GM06990 (cell line): ENCODE data around the gene FAM222B.
"Not testable (repeated sequence)": the region's sequence is repeated elsewhere in the genome, so short reads cannot be mapped to it uniquely, and the experiment has no call there.

ENCODE experiments used
- DNase-seq: peaks from one replicate; pipeline ENCODE4 v3.0.0-alpha.2; 2011; ENCODE audit not compliant: insufficient read length; ENCODE audit errors: extremely low read depth
- H3K27me3 ChIP-seq: replicated peaks from 2 replicates; pipeline ENCODE4 v1.6.0; 2011; ENCODE audit warnings: low read length; ENCODE audit not compliant: control insufficient read depth, insufficient read depth
- H3K36me3 ChIP-seq: 2 replicates; pipeline ENCODE4 v1.5.1; 2011; ENCODE audit warnings: low read length; ENCODE audit not compliant: control insufficient read depth, insufficient read depth
- H3K4me3 ChIP-seq: replicated peaks from 2 replicates; pipeline ENCODE4 v1.5.1; 2011; ENCODE audit warnings: low read depth, mild to moderate bottlenecking, control low read depth, low read length
- CTCF ChIP-seq: IDR thresholded peaks from 2 replicates; pipeline ENCODE4 v1.5.1; 2011; ENCODE audit warnings: low read length, control low read depth, mild to moderate bottlenecking, inconsistent platforms; ENCODE audit not compliant: insufficient read depth, poor library complexity, severe bottlenecking

FAM222B gene

GRCh38 chr17:28843816-28844148 lies 1.2 kb upstream of the FAM222B start:
- Histone ChIP-seq H3K36me3 (no peaks in the 10 kb centered on the region), H3K4me3 (no peak overlapping the region), H3K27me3 (no peaks in the 10 kb centered on the region)
- no peak for DNase-seq
- no peak for TF ChIP-seq CTCF

DNA sequence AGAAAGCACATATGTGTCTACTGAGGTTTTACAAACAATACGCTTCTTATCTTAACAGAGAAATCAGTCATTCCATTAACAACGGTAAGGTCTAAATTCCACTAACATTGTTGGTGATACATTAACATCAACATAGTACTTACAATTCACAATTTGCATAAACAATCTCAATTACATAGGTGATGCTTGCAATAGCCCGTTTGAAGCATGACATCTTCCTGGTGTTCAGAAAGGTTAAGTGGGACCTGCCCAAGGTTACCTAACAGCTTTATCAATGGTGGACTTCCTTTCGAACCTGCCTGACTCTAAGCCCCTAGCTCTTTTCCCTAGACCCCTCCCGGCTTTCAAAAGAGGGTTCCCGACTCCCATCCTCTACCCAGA lies 699 bp downstream of the FAM222B start:
- Histone ChIP-seq H3K4me3 (peak overlapping the region; percentile 99), H3K36me3 (no peaks in the 10 kb centered on the region), H3K27me3 (no peaks in the 10 kb centered on the region)
- TF ChIP-seq CTCF, result no peak
- no peak for DNase-seq

DNA sequence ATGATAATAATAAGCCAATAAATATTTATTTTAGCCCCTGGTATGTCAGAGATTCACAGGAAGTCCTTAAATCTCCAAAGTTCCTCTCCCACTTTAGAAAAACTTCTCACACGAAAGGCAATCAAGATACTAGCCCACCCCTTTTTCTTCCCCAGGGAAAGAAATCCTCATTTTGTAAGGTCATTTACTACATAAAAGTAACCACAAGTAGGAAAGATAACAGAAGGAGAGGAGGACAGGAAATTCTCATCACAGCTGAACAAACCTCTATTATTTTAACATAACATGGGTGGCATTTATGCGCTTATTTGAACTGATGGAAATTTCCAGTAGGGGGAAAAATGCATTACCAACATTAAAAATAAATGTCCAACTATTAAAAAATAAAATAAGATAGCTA lies 3.4 kb downstream of the FAM222B start:
- H3K36me3 ChIP-seq, result no peaks in the 10 kb centered on the region
- no peak for TF ChIP-seq CTCF
- H3K27me3 ChIP-seq, result no peaks in the 10 kb centered on the region
- H3K4me3 ChIP-seq, result no peak overlapping the region
- no peak for DNase-seq

- DNase-seq, H3K4me3 ChIP-seq, H3K36me3 ChIP-seq, H3K27me3 ChIP-seq: not testable (repeated sequence)
Measured at GRCh38 chr17:28836541-28836940, 6.0 kb downstream of the FAM222B start.

- DNase-seq, result no peak
- no peaks in the 10 kb centered on the region; the same call in 1 of the 2 replicates for H3K36me3 ChIP-seq
- TF ChIP-seq CTCF, result no peak
- H3K27me3 ChIP-seq, result no peaks in the 10 kb centered on the region
- H3K4me3 ChIP-seq, result no peak overlapping the region
Measured at GRCh38 chr17:28834420-28834819, 8.2 kb downstream of the FAM222B start.

DNA sequence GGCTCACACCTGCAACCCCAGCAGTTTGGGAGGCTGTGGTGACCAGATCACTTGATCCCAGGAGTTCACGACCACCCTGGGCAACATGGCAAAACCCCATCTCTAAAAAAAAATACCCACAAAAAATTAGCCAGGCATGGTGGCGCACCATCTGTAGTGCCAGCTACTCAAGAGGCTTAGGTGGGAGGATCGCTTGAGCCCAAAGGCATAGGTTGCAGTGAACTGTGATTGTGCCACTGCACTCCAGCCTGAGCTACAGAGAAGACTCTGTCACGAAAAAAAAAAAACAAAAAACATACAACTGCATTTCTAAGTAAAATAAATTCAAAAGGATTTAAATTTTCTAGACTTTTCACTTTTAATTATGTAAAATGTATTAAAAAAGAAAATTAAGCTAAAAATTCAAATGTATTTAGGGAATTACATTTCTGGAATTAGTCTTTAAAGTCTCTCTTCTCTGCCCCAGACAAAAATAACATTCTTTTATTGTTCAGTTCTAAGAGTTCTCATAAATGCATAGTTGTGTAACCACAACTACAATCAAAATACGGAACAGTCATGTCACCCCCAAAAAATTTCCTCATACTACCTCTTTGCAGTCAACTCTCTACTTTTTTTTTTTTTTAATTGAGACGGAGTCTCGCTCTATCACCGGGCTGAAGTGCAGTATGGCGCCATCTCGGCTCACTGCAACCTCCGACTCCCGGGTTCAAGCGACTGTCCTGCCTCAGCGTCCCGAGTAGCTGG lies 14.1 kb downstream of the FAM222B start:
- no peak for TF ChIP-seq CTCF
- no peak for DNase-seq
- Histone ChIP-seq H3K4me3 (no peak overlapping the region), H3K36me3 (no peaks in the 10 kb centered on the region; the same call in 1 of the 2 replicates), H3K27me3 (no peaks in the 10 kb centered on the region)
